PC-3 (cell line): ENCODE measurements around the gene MGP. TPM values are rescaled to one million over a fixed set of nuclear protein-coding genes. Genes with fewer than 3 reads are reported as not detected.

ENCODE experiments used
- ATAC-seq: fragments of 200-7000 bp; cut with Tn5 transposase; 2 replicates; pipeline ENCODE4 v1.9.1; 2020; ENCODE audit warnings: mild to moderate bottlenecking, moderate library complexity
- BruUV-seq: library from RNA; stranded (reverse); fragments of 400-500 nt; replicated peaks from 2 replicates; lab custom pipeline; 2021; lab: Mats Ljungman, UMichigan
- CTCF ChIA-PET: fragments of 300-600 bp; sonication (Branson Sonifier 250); formaldehyde crosslinking; loops from one replicate; lab custom pipeline; 2022; ENCODE audit warnings: antibody characterized with exemption; lab: Charles Lee
- POLR2A ChIA-PET: fragments of 300-600 bp; sonication (Branson Sonifier 250); formaldehyde crosslinking; loops from one replicate; lab custom pipeline; 2022; ENCODE audit warnings: antibody characterized with exemption; ENCODE audit not compliant: unreplicated experiment; lab: Charles Lee
- DNase-seq: peaks from one replicate; pipeline ENCODE4 v3.0.0-alpha.2; 2015
- H2AFZ ChIP-seq: fragments of 300-600 bp; sonication (generic); 2 replicates; pipeline ENCODE4 v1.6.0; 2016; ENCODE audit warnings: antibody characterized with exemption, low read length
- H3F3A ChIP-seq: fragments of 300-600 bp; sonication (generic); one replicate; pipeline ENCODE4 v1.6.0; 2017; ENCODE audit warnings: antibody characterized with exemption, low read length, control low read depth, mild to moderate bottlenecking; ENCODE audit not compliant: unreplicated experiment
- H3K27ac ChIP-seq: fragments of 300-600 bp; sonication (generic); 2 replicates; pipeline ENCODE4 v1.5.1; 2016; ENCODE audit warnings: mild to moderate bottlenecking, low read length
- H3K27me3 ChIP-seq: fragments of 300-600 bp; sonication (generic); 2 replicates; pipeline ENCODE4 v1.6.1; 2016; ENCODE audit warnings: low read length, mixed read lengths
- H3K36me3 ChIP-seq: fragments of 300-600 bp; sonication (generic); 2 replicates; pipeline ENCODE4 v1.6.1; 2016; ENCODE audit warnings: low read depth, mixed run types, low read length, mixed read lengths
- H3K4me1 ChIP-seq: fragments of 300-600 bp; sonication (generic); 2 replicates; pipeline ENCODE4 v1.5.1; 2016; ENCODE audit warnings: low read length; ENCODE audit not compliant: insufficient read depth
- H3K4me2 ChIP-seq: fragments of 300-600 bp; sonication (generic); 2 replicates; pipeline ENCODE4 v1.6.0; 2016; ENCODE audit warnings: low read length
- H3K4me3 ChIP-seq: fragments of 300-600 bp; sonication (generic); 2 replicates; pipeline ENCODE4 v1.5.1; 2016; ENCODE audit warnings: mild to moderate bottlenecking, low read length, mixed read lengths
- H3K79me2 ChIP-seq: fragments of 300-600 bp; sonication (generic); 2 replicates; pipeline ENCODE4 v1.6.1; 2017; ENCODE audit warnings: low read length, mixed read lengths
- H3K9ac ChIP-seq: fragments of 300-600 bp; sonication (generic); 2 replicates; pipeline ENCODE4 v1.6.0; 2016; ENCODE audit warnings: mild to moderate bottlenecking, low read length
- H3K9me2 ChIP-seq: fragments of 300-600 bp; sonication (generic); replicated peaks from 2 replicates; pipeline ENCODE4 v1.6.1; 2016; ENCODE audit warnings: mixed run types, low read length, mixed read lengths
- H3K9me3 ChIP-seq: fragments of 300-600 bp; sonication (generic); 2 replicates; pipeline ENCODE4 v1.6.1; 2016; ENCODE audit warnings: low read length, mixed read lengths
- H4K20me1 ChIP-seq: fragments of 300-600 bp; sonication (generic); 2 replicates; pipeline ENCODE4 v1.6.1; 2016; ENCODE audit warnings: low read length, mixed read lengths
- EZH2 ChIP-seq: fragments of 300-600 bp; sonication (generic); IDR thresholded peaks from one replicate; pipeline ENCODE4 v1.6.1; 2017; ENCODE audit warnings: antibody characterized with exemption, mild to moderate bottlenecking, low read length; ENCODE audit not compliant: unreplicated experiment
- EZH2phosphoT487 ChIP-seq: fragments of 300-600 bp; sonication (generic); IDR thresholded peaks from 2 replicates; pipeline ENCODE4 v1.6.1; 2018; ENCODE audit warnings: mild to moderate bottlenecking, antibody characterized with exemption, low read length, borderline replicate concordance
- intact Hi-C: fragments of 100-400 bp; cut with micrococcal nuclease; formaldehyde crosslinking; loops from 2 replicates; pipeline ENCODE4 v1.9.0; 2023
- total RNA-seq: library from RNA; depleted of rRNA; stranded (reverse); fragments of >200 nt; gene quantifications from 2 replicates; pipeline ENCODE4 v1.2.3, GENCODE V29; 2014
- TF ChIP-seq, protein P1 (sequence below): fragments of 300-600 bp; sonication (generic); conservative IDR thresholded peaks from 2 replicates; pipeline ENCODE4 v1.5.1; 2017; ENCODE audit warnings: antibody characterized with exemption, low read depth, mild to moderate bottlenecking, low read length

The MGP gene
- total RNA-seq, 1 experiment from 2014 or later = 0.22 TPM

GRCh38 chr12:14849661-14850060, 36.0 kb downstream of the MGP start:
- POLR2A ChIA-PET = no interaction called here
- H3F3A ChIP-seq = no peaks in the 10 kb centered on the region
- no peaks in the 10 kb centered on the region for H3K9me3 ChIP-seq
- TF ChIP-seq EZH2phosphoT487 = no peak
- TF ChIP-seq, protein P1, sequence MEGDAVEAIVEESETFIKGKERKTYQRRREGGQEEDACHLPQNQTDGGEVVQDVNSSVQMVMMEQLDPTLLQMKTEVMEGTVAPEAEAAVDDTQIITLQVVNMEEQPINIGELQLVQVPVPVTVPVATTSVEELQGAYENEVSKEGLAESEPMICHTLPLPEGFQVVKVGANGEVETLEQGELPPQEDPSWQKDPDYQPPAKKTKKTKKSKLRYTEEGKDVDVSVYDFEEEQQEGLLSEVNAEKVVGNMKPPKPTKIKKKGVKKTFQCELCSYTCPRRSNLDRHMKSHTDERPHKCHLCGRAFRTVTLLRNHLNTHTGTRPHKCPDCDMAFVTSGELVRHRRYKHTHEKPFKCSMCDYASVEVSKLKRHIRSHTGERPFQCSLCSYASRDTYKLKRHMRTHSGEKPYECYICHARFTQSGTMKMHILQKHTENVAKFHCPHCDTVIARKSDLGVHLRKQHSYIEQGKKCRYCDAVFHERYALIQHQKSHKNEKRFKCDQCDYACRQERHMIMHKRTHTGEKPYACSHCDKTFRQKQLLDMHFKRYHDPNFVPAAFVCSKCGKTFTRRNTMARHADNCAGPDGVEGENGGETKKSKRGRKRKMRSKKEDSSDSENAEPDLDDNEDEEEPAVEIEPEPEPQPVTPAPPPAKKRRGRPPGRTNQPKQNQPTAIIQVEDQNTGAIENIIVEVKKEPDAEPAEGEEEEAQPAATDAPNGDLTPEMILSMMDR = no peak
- no peak for TF ChIP-seq EZH2
- H2AFZ ChIP-seq = no peak overlapping the region
- H3K79me2 ChIP-seq = no peaks in the 10 kb centered on the region
- H4K20me1 ChIP-seq = no peaks in the 10 kb centered on the region
- H3K4me2 ChIP-seq = no peak overlapping the region
- no peak for ATAC-seq
- no peaks in the 10 kb centered on the region for H3K36me3 ChIP-seq
- intact Hi-C loops = loop anchor here (5.0 kb wide), 1 partner anchor 38 kb away; the partner anchor contains the start of gene MGP
- H3K27me3 ChIP-seq = no peaks in the 10 kb centered on the region
- no peak overlapping the region for H3K4me3 ChIP-seq
- CTCF ChIA-PET = no interaction called here
- H3K27ac ChIP-seq = no peak overlapping the region
- H3K9me2 ChIP-seq = no peaks in the 10 kb centered on the region
- peaks cover 4% of the 10 kb centered on the region for H3K4me1 ChIP-seq
- no TSS peak for BruUV-seq
- no peak overlapping the region for H3K9ac ChIP-seq
- peak; percentile 9 for DNase-seq

DNA sequence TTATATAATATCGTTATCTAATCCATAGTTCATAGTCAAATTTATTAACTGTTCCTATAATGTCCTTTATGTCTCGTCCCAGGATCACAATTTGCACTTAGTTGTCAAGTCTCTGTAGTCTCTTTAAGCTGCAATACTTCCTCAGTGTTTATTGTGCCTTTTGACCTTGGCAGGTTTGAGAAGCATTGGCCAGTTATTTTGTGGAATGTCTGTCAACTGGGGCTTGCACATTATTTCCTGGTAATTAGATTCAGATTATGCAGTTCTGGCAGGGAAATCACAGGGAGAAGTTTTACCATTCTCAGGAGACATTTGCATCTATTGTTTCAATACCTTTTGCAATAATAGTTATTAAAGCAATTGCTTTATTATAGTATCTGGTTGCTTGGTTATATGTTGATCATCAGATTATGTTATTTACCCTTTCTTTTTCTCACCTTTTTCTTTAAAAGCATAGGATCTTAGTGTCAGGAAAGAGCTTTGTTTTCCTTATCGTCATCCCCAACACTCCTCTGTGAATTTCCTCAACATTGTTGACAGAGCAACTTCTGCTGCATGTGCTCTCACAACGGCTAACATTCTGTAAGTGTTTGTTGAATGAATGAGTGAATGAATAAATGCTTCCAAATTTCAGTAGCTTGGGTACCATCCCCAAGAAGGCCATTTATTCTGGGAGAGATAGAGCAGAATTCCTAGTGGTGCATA, 38.6 kb downstream of the MGP start:
- CTCF ChIA-PET = no interaction called here
- intact Hi-C loops = loop anchor here (5.0 kb wide), 1 partner anchor 40 kb away; the partner anchor contains the start of gene MGP

More for the DNA sequence above, 38.6 kb downstream of the MGP start:
- no peak for DNase-seq
- no peak overlapping the region for H3K27ac ChIP-seq
- no peak overlapping the region for H2AFZ ChIP-seq
- BruUV-seq = no TSS peak
- no peaks in the 10 kb centered on the region for H3F3A ChIP-seq
- H3K27me3 ChIP-seq = no peaks in the 10 kb centered on the region
- no peaks in the 10 kb centered on the region for H3K36me3 ChIP-seq
- no peak overlapping the region for H3K4me2 ChIP-seq
- no peaks in the 10 kb centered on the region for H3K9me3 ChIP-seq
- H3K9ac ChIP-seq = no peak overlapping the region
- POLR2A ChIA-PET = interaction anchor here (0.6 kb wide), 1 partner anchor 85 kb away, joined by 4 read pairs; no protein-coding TSS in a partner anchor
- no peaks in the 10 kb centered on the region for H3K79me2 ChIP-seq
- no peak for ATAC-seq
- no peak overlapping the region for H3K4me3 ChIP-seq
- TF ChIP-seq EZH2phosphoT487 = no peak
- TF ChIP-seq, protein P1 = no peak
- no peak for TF ChIP-seq EZH2
- H3K4me1 ChIP-seq = peaks cover 11% of the 10 kb centered on the region
- no peaks in the 10 kb centered on the region for H4K20me1 ChIP-seq
- no peaks in the 10 kb centered on the region for H3K9me2 ChIP-seq
